GM12872 (cell line): ENCODE measurements around the gene DNPEP.

ENCODE experiments used
- TF ChIP-seq, protein P1 (sequence below): IDR thresholded peaks from 3 replicates; pipeline ENCODE4 v1.5.1; 2011; ENCODE audit warnings: low read depth, mild to moderate bottlenecking, low read length, moderate library complexity; ENCODE audit not compliant: insufficient read depth

The DNPEP gene

DNA sequence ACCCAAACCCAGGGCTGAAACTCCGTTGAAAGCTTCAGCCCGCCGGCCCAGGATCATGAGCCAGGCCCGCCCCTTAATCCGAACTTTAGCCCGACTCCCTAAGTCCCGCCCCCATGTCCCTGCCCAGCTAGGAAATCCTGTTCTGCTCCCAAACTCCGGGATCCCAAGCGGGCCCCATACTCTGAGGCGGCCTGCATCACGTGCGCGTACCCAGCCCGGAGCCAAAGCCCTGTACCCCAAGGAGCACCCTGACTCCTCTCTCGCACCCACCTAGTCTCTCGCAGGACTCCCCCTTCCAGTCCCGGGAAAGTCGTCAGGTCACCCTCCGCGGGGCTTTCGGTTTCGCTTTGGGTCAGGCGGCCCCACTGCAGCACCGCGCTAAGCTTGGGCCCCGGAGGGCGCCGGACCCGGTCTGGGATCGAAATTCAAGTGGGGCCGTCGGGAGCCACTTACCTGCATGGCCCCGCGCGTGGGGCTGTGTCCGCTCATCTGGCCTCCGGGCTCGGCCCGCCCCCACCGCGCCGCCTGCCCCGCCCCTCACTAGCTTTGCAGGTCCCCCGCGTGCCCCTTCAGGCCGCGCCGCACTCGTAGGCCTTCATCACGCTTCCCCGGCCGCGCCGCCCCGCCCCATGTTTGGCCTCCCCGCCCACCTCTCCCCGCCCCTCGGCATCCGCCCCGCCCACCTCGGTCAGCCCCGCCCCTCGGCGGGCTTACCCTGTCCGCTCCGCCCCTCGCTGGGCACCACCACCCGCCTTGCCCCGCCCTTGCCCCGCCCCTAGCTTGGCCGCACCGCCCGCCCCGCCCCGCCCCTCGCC is at the start of gene DNPEP:
Gene DNPEP, minus strand, starts transcription at position 607 of the 815 bp plus-strand sequence. Its CDS starts 118 bp downstream, at position 489.
- TF ChIP-seq, protein P1, sequence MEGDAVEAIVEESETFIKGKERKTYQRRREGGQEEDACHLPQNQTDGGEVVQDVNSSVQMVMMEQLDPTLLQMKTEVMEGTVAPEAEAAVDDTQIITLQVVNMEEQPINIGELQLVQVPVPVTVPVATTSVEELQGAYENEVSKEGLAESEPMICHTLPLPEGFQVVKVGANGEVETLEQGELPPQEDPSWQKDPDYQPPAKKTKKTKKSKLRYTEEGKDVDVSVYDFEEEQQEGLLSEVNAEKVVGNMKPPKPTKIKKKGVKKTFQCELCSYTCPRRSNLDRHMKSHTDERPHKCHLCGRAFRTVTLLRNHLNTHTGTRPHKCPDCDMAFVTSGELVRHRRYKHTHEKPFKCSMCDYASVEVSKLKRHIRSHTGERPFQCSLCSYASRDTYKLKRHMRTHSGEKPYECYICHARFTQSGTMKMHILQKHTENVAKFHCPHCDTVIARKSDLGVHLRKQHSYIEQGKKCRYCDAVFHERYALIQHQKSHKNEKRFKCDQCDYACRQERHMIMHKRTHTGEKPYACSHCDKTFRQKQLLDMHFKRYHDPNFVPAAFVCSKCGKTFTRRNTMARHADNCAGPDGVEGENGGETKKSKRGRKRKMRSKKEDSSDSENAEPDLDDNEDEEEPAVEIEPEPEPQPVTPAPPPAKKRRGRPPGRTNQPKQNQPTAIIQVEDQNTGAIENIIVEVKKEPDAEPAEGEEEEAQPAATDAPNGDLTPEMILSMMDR: no peak

DNA sequence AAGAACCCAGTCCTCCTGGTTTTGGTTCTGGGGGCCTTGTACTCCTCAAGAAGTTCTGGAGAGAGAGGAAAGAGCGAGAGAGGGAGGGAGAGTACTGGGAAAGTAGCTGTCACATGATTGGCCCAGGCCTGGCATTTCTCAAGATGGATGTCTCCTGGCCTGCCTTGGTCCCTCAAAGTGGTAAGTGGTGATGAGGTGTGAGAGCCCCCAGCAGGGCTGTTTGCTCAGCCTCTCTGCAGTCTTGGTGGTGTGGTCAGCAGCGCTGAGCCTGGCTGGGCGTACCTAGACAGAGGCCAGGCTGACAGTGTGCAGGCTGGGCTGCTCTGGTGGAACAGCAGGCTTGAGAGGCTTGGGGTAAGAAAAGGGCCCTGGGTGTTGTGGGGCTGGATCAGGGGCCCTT is 49.4 kb upstream of the DNPEP start:
- TF ChIP-seq, protein P1: no peak

DNA sequence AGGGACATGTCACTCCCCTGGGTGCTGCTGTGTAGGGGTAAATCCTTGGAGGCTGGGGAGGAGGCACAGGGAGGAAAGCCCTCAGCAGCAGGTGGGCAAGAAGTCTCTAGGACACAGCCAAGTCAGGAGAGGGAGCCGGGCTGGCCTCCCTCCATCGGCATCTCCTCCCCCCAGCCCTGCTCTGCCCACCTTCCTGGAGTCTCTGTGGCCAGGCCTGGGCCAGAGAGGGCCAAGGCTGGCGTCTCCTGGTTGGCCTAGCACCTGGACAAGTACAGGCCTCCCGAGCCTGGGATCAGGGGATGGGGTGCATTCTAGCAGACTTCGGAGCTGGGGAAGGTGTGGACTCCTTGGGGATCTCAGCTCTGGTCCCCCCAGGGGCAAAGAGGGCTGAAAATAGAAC is 48.8 kb upstream of the DNPEP start:
- TF ChIP-seq, protein P1: no peak

- TF ChIP-seq, protein P1: no peak
Measured at GRCh38 chr2:219435701-219436100, 48.0 kb upstream of the DNPEP start.

- TF ChIP-seq, protein P1: no peak
Measured at GRCh38 chr2:219434718-219435525, 47.2 kb upstream of the DNPEP start, which contains the start of gene SPEG. Gene SPEG, plus strand, starts transcription at chr2:219434843. Its CDS starts 135 bp downstream, at chr2:219434978.

DNA sequence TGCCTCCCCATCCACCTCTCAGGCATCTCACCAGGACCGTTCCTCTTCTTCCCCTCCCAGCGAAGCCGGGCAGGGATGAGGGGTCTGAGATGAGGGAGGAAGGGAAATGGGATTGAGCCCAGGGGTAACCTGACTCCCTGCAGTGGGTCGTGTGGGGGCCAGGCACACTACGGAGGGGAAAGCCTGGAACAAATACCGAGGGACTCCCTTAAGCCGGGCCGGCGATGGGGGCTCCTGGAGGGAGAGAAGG is 46.7 kb upstream of the DNPEP start:
- TF ChIP-seq, protein P1: no peak

DNA sequence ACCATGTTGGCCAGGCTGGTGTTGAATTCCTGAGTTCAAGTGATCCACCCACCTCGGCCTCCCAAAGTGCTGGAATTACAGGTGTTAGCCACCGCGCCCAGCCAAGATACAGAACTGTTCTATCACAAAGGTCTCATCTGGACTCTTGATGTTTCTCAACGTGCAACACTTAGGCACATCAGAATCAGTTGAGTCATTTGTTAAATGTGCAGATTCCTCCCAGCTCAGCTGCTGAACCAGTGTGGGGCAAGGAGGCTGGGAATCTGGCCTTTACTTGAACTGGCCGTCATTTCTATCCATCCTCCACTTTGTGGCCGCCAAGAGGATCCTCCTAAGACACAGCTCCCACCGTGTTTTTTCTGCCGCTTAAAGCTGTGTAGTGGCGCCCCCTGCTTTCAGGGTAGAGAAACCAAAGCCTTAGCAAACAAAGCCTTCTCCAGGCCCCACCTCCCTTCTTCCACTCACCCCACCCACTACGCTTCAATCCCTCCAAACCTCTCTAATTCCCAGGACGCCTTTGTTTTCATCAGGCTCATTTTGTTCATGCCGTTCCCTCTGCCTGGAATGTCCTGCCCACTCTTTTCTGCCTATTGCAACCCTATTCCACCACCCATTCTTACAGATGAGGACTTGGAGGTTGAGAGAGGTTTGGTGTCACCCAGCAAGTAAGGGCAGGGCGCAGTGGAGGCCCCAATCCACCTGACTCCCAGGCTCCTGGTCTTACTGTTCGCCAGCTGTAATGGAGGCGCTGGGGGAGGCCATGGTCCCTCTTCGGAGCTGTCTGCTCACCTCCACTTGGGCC is 46.2 kb upstream of the DNPEP start:
- TF ChIP-seq, protein P1: peak; percentile 36; the same call in 2 of the 3 replicates
